ENCODE measurements around the gene BEST3. TPM values are rescaled to one million over a fixed set of nuclear protein-coding genes. Genes with fewer than 3 reads are reported as not detected.

BEST3 gene
- total RNA-seq, 1 experiment from 2014 or later: not detected

DNA sequence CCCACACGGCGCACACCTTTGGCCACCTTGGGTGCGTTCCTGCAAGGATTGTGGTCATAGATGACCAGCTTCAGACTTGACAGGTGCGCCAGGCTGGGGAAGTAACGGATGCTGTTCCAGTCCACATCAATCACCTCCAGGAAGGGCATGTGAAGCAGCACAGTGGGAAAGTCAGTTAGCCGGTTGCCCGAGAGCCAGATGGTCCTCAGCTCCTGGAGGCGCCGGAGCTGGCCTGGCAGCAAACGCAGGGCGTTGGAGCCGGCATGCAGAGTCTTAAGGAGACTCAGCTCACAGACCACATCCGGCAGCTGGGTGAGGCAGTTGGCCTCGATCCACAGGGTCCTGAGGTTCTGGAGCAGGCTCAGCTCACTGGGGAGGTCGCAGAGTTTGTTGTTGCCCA is 89.0 kb downstream of the BEST3 start:
- Mint-ChIP-seq H3K36me3 (no peaks in the 10 kb centered on the region), H3K27me3 (ENCODE audit: low read depth) (peaks cover 3% of the 10 kb centered on the region; the same call in 1 of the 2 replicates), H3K4me1 (peaks cover 3% of the 10 kb centered on the region; the same call in 1 of the 2 replicates), H3K27ac (no peak overlapping the region), H3K9me3 (no peaks in the 10 kb centered on the region), H3K4me3 (no peak overlapping the region)
- ATAC-seq (peak; percentile 22; the same call in 1 of the 2 replicates), DNase-seq (ENCODE audit: low spot score) (no peak)
- ChIA-PET POLR2A (no interaction called here), CTCF (interaction anchor here (1.8 kb wide), 2 partner anchors 20 to 29 kb away, joined by 6 to 8 read pairs; no protein-coding TSS in a partner anchor)
- TF ChIP-seq NR3C1 (CRISPR knock-in tag; conservative IDR thresholded peaks at IDR 0.05; ENCODE audit: low read depth) (no peak), ZNF317 (CRISPR knock-in tag; IDR thresholded peaks at IDR 0.05; ENCODE audit: borderline replicate concordance, low read depth) (no peak), GRHL2 (CRISPR knock-in tag; IDR thresholded peaks at IDR 0.05; ENCODE audit: insufficient replicate concordance, severe bottlenecking) (no peak), ZBTB21 (CRISPR knock-in tag; IDR thresholded peaks at IDR 0.05; ENCODE audit: borderline replicate concordance) (no peak), RELA (CRISPR knock-in tag; IDR thresholded peaks at IDR 0.05; ENCODE audit: borderline replicate concordance) (no peak), ZNF232 (CRISPR knock-in tag; IDR thresholded peaks at IDR 0.05) (no peak), HMGA2 (CRISPR knock-in tag; IDR thresholded peaks at IDR 0.05) (no peak), EMX1 (CRISPR knock-in tag; IDR thresholded peaks at IDR 0.05) (no peak)
- TF ChIP-seq, protein P1, sequence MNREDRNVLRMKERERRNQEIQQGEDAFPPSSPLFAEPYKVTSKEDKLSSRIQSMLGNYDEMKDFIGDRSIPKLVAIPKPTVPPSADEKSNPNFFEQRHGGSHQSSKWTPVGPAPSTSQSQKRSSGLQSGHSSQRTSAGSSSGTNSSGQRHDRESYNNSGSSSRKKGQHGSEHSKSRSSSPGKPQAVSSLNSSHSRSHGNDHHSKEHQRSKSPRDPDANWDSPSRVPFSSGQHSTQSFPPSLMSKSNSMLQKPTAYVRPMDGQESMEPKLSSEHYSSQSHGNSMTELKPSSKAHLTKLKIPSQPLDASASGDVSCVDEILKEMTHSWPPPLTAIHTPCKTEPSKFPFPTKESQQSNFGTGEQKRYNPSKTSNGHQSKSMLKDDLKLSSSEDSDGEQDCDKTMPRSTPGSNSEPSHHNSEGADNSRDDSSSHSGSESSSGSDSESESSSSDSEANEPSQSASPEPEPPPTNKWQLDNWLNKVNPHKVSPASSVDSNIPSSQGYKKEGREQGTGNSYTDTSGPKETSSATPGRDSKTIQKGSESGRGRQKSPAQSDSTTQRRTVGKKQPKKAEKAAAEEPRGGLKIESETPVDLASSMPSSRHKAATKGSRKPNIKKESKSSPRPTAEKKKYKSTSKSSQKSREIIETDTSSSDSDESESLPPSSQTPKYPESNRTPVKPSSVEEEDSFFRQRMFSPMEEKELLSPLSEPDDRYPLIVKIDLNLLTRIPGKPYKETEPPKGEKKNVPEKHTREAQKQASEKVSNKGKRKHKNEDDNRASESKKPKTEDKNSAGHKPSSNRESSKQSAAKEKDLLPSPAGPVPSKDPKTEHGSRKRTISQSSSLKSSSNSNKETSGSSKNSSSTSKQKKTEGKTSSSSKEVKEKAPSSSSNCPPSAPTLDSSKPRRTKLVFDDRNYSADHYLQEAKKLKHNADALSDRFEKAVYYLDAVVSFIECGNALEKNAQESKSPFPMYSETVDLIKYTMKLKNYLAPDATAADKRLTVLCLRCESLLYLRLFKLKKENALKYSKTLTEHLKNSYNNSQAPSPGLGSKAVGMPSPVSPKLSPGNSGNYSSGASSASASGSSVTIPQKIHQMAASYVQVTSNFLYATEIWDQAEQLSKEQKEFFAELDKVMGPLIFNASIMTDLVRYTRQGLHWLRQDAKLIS (CRISPR knock-in tag; IDR thresholded peaks at IDR 0.05; ENCODE audit: borderline replicate concordance): no peak
- TF ChIP-seq, protein P2, sequence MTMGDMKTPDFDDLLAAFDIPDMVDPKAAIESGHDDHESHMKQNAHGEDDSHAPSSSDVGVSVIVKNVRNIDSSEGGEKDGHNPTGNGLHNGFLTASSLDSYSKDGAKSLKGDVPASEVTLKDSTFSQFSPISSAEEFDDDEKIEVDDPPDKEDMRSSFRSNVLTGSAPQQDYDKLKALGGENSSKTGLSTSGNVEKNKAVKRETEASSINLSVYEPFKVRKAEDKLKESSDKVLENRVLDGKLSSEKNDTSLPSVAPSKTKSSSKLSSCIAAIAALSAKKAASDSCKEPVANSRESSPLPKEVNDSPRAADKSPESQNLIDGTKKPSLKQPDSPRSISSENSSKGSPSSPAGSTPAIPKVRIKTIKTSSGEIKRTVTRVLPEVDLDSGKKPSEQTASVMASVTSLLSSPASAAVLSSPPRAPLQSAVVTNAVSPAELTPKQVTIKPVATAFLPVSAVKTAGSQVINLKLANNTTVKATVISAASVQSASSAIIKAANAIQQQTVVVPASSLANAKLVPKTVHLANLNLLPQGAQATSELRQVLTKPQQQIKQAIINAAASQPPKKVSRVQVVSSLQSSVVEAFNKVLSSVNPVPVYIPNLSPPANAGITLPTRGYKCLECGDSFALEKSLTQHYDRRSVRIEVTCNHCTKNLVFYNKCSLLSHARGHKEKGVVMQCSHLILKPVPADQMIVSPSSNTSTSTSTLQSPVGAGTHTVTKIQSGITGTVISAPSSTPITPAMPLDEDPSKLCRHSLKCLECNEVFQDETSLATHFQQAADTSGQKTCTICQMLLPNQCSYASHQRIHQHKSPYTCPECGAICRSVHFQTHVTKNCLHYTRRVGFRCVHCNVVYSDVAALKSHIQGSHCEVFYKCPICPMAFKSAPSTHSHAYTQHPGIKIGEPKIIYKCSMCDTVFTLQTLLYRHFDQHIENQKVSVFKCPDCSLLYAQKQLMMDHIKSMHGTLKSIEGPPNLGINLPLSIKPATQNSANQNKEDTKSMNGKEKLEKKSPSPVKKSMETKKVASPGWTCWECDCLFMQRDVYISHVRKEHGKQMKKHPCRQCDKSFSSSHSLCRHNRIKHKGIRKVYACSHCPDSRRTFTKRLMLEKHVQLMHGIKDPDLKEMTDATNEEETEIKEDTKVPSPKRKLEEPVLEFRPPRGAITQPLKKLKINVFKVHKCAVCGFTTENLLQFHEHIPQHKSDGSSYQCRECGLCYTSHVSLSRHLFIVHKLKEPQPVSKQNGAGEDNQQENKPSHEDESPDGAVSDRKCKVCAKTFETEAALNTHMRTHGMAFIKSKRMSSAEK (CRISPR knock-in tag; IDR thresholded peaks at IDR 0.05; ENCODE audit: borderline replicate concordance): no peak
- TF ChIP-seq, protein P3, sequence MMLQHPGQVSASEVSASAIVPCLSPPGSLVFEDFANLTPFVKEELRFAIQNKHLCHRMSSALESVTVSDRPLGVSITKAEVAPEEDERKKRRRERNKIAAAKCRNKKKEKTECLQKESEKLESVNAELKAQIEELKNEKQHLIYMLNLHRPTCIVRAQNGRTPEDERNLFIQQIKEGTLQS (CRISPR knock-in tag; conservative IDR thresholded peaks at IDR 0.05): no peak
- TF ChIP-seq, protein P4, sequence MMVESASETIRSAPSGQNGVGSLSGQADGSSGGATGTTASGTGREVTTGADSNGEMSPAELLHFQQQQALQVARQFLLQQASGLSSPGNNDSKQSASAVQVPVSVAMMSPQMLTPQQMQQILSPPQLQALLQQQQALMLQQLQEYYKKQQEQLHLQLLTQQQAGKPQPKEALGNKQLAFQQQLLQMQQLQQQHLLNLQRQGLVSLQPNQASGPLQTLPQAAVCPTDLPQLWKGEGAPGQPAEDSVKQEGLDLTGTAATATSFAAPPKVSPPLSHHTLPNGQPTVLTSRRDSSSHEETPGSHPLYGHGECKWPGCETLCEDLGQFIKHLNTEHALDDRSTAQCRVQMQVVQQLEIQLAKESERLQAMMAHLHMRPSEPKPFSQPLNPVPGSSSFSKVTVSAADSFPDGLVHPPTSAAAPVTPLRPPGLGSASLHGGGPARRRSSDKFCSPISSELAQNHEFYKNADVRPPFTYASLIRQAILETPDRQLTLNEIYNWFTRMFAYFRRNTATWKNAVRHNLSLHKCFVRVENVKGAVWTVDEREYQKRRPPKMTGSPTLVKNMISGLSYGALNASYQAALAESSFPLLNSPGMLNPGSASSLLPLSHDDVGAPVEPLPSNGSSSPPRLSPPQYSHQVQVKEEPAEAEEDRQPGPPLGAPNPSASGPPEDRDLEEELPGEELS (CRISPR knock-in tag; IDR thresholded peaks at IDR 0.05): no peak
- TF ChIP-seq, protein P5, sequence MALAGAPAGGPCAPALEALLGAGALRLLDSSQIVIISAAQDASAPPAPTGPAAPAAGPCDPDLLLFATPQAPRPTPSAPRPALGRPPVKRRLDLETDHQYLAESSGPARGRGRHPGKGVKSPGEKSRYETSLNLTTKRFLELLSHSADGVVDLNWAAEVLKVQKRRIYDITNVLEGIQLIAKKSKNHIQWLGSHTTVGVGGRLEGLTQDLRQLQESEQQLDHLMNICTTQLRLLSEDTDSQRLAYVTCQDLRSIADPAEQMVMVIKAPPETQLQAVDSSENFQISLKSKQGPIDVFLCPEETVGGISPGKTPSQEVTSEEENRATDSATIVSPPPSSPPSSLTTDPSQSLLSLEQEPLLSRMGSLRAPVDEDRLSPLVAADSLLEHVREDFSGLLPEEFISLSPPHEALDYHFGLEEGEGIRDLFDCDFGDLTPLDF (CRISPR knock-in tag; IDR thresholded peaks at IDR 0.05): no peak

Data from WTC11 (cell line).